ENCODE results near the gene DIAPH2.

GRCh38 chrX:97616883-97617530 is 932.4 kb downstream of the DIAPH2 start:
- TF ChIP-seq POLR2A (IDR thresholded peaks at IDR 0.05): no peak
- no peak for TF ChIP-seq CTCF (IDR thresholded peaks at IDR 0.05)

Measured in body of pancreas (tissue), 4 donors.